Natural killer cell (primary cell): Measurements from ENCODE around the gene CHST11. TPM values are rescaled to one million over a fixed set of nuclear protein-coding genes. Genes with fewer than 3 reads are reported as not detected.

Experiments
- ATAC-seq, 3 donors: fragments of 150-1000 bp in 2 of 3; fragments of 200-7000 bp in 1 of 3; cut with Tn5 transposase; 1 replicate in 1 of 3; 2 replicates in 2 of 3; pipeline ENCODE4 v1.10.0; 2021; ENCODE audit warnings: mild to moderate bottlenecking in 2 of 3, moderate library complexity in 2 of 3
- DNase-seq, 2 donors: peaks; one replicate each; pipeline versions ENCODE4 v3.0.0 to v3.0.0-alpha.2; 2013 to 2021; ENCODE audit warnings: mixed read lengths in 1 of 2
- H3K27ac ChIP-seq: one replicate; pipeline ENCODE4 v1.5.1; 2013; ENCODE audit warnings: mild to moderate bottlenecking, low read length
- H3K27me3 ChIP-seq: one replicate; pipeline ENCODE4 v1.6.1; 2013; ENCODE audit warnings: low read length; ENCODE audit not compliant: control insufficient read depth, insufficient read depth
- H3K36me3 ChIP-seq: one replicate; pipeline ENCODE4 v1.6.1; 2013; ENCODE audit warnings: low read length; ENCODE audit not compliant: control insufficient read depth, insufficient read depth
- H3K4me1 ChIP-seq: one replicate; pipeline ENCODE4 v1.6.1; 2013; ENCODE audit warnings: low read length; ENCODE audit not compliant: control insufficient read depth, insufficient read depth
- H3K4me3 ChIP-seq: one replicate; pipeline ENCODE4 v1.5.1; 2013; ENCODE audit warnings: low read length
- H3K9me3 ChIP-seq: one replicate; pipeline ENCODE4 v1.6.1; 2013; ENCODE audit warnings: low read length; ENCODE audit not compliant: control insufficient read depth, insufficient read depth
- H3K27ac Mint-ChIP-seq, 2 donors: one replicate each; pipeline ENCODE4 v1.8.0; 2022; ENCODE audit warnings: mild to moderate bottlenecking in 2 of 2, mixed read lengths in 2 of 2, moderate library complexity in 1 of 2
- H3K27me3 Mint-ChIP-seq, 2 donors: one replicate each; pipeline ENCODE4 v1.8.0; 2022; ENCODE audit warnings: low read depth in 2 of 2, mixed read lengths in 2 of 2
- H3K36me3 Mint-ChIP-seq: one replicate; pipeline ENCODE4 v1.8.0; 2022; ENCODE audit warnings: mixed read lengths
- H3K4me1 Mint-ChIP-seq, 2 donors: one replicate each; pipeline ENCODE4 v1.8.0; 2022; ENCODE audit warnings: mixed read lengths in 2 of 2
- H3K4me3 Mint-ChIP-seq: one replicate; pipeline ENCODE4 v1.8.0; 2022; ENCODE audit warnings: mild to moderate bottlenecking, moderate library complexity, mixed read lengths
- H3K9me3 Mint-ChIP-seq, 2 donors: one replicate each; pipeline ENCODE4 v1.8.0; 2022; ENCODE audit warnings: mixed read lengths in 2 of 2
- CTCF ChIP-seq: fragments of 200-600 bp; IDR thresholded peaks from one replicate; pipeline ENCODE4 v1.8.0; 2022; ENCODE audit warnings: antibody characterized with exemption
- WGBS: methylation state at CpG from one replicate; pipeline ENCODE4 v1.1.7; 2013; ENCODE audit warnings: missing lambda C conversion rate; ENCODE audit not compliant: insufficient coverage; 5-methylcytosine and 5-hydroxymethylcytosine counted together
- intact Hi-C: fragments of 100-400 bp; cut with micrococcal nuclease; formaldehyde crosslinking; loops from one replicate; pipeline ENCODE4 v1.14.2; 2022
- total RNA-seq, 4 donors: library from RNA; stranded (reverse); fragments of 120-200 nt in 1 of 4; gene quantifications; one replicate each; pipeline versions ENCODE4 v1.2.3 to v1.2.4, GENCODE V29; 2013 to 2022

The CHST11 gene
- total RNA-seq, 3 donors from 2014 or later (not counting 1 experiment from before 2014, with no cell fraction given): 85.3 to 118 (median 96.1) TPM

- Mint-ChIP-seq H3K9me3 (peaks cover 0 to 15% of the 10 kb centered on the region in 2 donors), H3K36me3 (peaks cover 19% of the 10 kb centered on the region), H3K27ac (no peak overlapping the region), H3K4me3 (no peak overlapping the region), H3K4me1 (peaks cover 15 to 18% of the 10 kb centered on the region in 2 donors), H3K27me3 (no peaks in the 10 kb centered on the region)
- no peak for ATAC-seq
- Histone ChIP-seq H3K27ac (no peak overlapping the region), H3K27me3 (no peaks in the 10 kb centered on the region), H3K4me3 (no peak overlapping the region), H3K4me1 (peaks cover 8% of the 10 kb centered on the region), H3K36me3 (no peaks in the 10 kb centered on the region), H3K9me3 (peaks cover 2% of the 10 kb centered on the region)
- intact Hi-C loops: no loop called here
- TF ChIP-seq CTCF: no peak
- 88% methylated on average over 6 of the region's 6 CpGs for WGBS
- DNase-seq: no peak
Observed at GRCh38 chr12:104769144-104769561, 312.4 kb downstream of the CHST11 start.

GRCh38 chr12:104772336-104772735 is 315.6 kb downstream of the CHST11 start:
- Mint-ChIP-seq H3K27ac (no peak overlapping the region), H3K4me3 (no peak overlapping the region), H3K36me3 (peaks cover 20% of the 10 kb centered on the region), H3K27me3 (no peaks in the 10 kb centered on the region), H3K4me1 (no peaks in the 10 kb centered on the region), H3K9me3 (peaks cover 0 to 15% of the 10 kb centered on the region in 2 donors)
- intact Hi-C loops: no loop called here
- ATAC-seq (no peak), DNase-seq (no peak)
- 94% methylated on average over 1 of the region's 1 CpG for WGBS
- Histone ChIP-seq H3K9me3 (peaks cover 2% of the 10 kb centered on the region), H3K27ac (no peak overlapping the region), H3K36me3 (no peaks in the 10 kb centered on the region), H3K27me3 (no peaks in the 10 kb centered on the region), H3K4me3 (no peak overlapping the region), H3K4me1 (no peaks in the 10 kb centered on the region)
- no peak for TF ChIP-seq CTCF

- Mint-ChIP-seq H3K4me1 (no peaks in the 10 kb centered on the region), H3K4me3 (no peak overlapping the region), H3K9me3 (peaks cover 0 to 15% of the 10 kb centered on the region in 2 donors), H3K27ac (no peak overlapping the region), H3K27me3 (peaks cover 0 to 13% of the 10 kb centered on the region in 2 donors), H3K36me3 (peaks cover 20% of the 10 kb centered on the region)
- Histone ChIP-seq H3K27ac (no peak overlapping the region), H3K4me3 (no peak overlapping the region), H3K9me3 (peaks cover 4% of the 10 kb centered on the region), H3K36me3 (no peaks in the 10 kb centered on the region), H3K4me1 (no peaks in the 10 kb centered on the region), H3K27me3 (no peaks in the 10 kb centered on the region)
- 100% methylated on average over 2 of the region's 2 CpGs for WGBS
- no peak for TF ChIP-seq CTCF
- DNase-seq (no peak), ATAC-seq (no peak)
- intact Hi-C loops: no loop called here
Observed at GRCh38 chr12:104775731-104776231, 319.0 kb downstream of the CHST11 start.

- WGBS: no CpG with 5 or more reads among the region's 2 CpGs
Observed at GRCh38 chr12:104779134-104779533, 322.4 kb downstream of the CHST11 start.

More at GRCh38 chr12:104779134-104779533, 322.4 kb downstream of the CHST11 start:
- Mint-ChIP-seq H3K9me3 (no peaks in the 10 kb centered on the region), H3K27me3 (peaks cover 0 to 13% of the 10 kb centered on the region in 2 donors), H3K4me3 (no peak overlapping the region), H3K4me1 (no peaks in the 10 kb centered on the region), H3K27ac (no peak overlapping the region), H3K36me3 (peaks cover 2% of the 10 kb centered on the region)
- Histone ChIP-seq H3K36me3 (no peaks in the 10 kb centered on the region), H3K27me3 (no peaks in the 10 kb centered on the region), H3K9me3 (peaks cover 2% of the 10 kb centered on the region), H3K4me1 (no peaks in the 10 kb centered on the region), H3K27ac (no peak overlapping the region), H3K4me3 (no peak overlapping the region)
- no peak for TF ChIP-seq CTCF
- no peak for DNase-seq
- intact Hi-C loops: no loop called here
- ATAC-seq: no peak
